Uterus (tissue), 2 donors: ENCODE data around the gene KRTDAP.

Source experiments
- CTCF ChIP-seq, 4 experiments: fragments of 200-600 bp in 2 of 4; fragments of 450-650 bp in 2 of 4; sonication (generic) in 2 of 4; IDR thresholded peaks; one replicate each; pipeline ENCODE4 v1.5.1; 2016 to 2019; ENCODE audit warnings: antibody characterized with exemption in 4 of 4, mild to moderate bottlenecking in 2 of 4, moderate library complexity in 1 of 4
- POLR2A ChIP-seq, 2 donors: fragments of 450-650 bp; IDR thresholded peaks; one replicate each; pipeline ENCODE4 v1.6.1; 2016; ENCODE audit warnings: antibody characterized with exemption in 2 of 2, mild to moderate bottlenecking in 1 of 2, moderate library complexity in 1 of 2

GRCh38 chr19:35457173-35457572 is 33.1 kb downstream of the KRTDAP start:
- TF ChIP-seq CTCF (IDR thresholded peaks at IDR 0.05) (no peak), POLR2A (IDR thresholded peaks at IDR 0.05) (no peak)
